ENCODE data around the gene FCRL5.

- TF ChIP-seq CTCF (IDR thresholded peaks at IDR 0.05; ENCODE audit: insufficient read depth, low read depth, low read length) (no peak), EZH2 (IDR thresholded peaks at IDR 0.05; ENCODE audit: insufficient read depth, low read length) (no peak)
These were observed 25.1 kb upstream of the FCRL5 start for GRCh38 chr1:157577420-157577819.
